Measurements from ENCODE around the gene COL3A1.

GRCh38 chr2:189060096-189060642 lies 86.0 kb downstream of the COL3A1 start:
- TF ChIP-seq SIX5 (IDR thresholded peaks at IDR 0.05; ENCODE audit: borderline replicate concordance in 1 of 2, insufficient read depth in 1 of 2, low read depth in 1 of 2, low read length in 2 of 2), result no peak
- no peak for TF ChIP-seq POLR2AphosphoS5 (IDR thresholded peaks at IDR 0.05; ENCODE audit: control insufficient read depth, insufficient read depth, low read depth, low read length)
- no peak for TF ChIP-seq ZFP36 (IDR thresholded peaks at IDR 0.05; ENCODE audit: low read depth, low read length, partially characterized antibody)
- TF ChIP-seq NR3C1 (CRISPR knock-in tag; IDR thresholded peaks at IDR 0.05), result no peak
- no peak for TF ChIP-seq MAX (CRISPR knock-in tag; IDR thresholded peaks at IDR 0.05)
